Effector memory CD8-positive, alpha-beta T cell (primary cell): Measurements from ENCODE around the gene RBFOX1.

ENCODE experiments used
- ATAC-seq: fragments of 150-1000 bp; cut with Tn5 transposase; replicated peaks from 2 replicates; pipeline ENCODE4 v1.10.0; 2021; ENCODE audit warnings: mild to moderate bottlenecking, moderate library complexity
- DNase-seq, 3 experiments: peaks; one replicate each; pipeline ENCODE4 v3.0.0; 2021
- H3K27ac Mint-ChIP-seq, 2 donors: one replicate each; pipeline ENCODE4 v1.8.0; 2022; ENCODE audit warnings: mild to moderate bottlenecking in 2 of 2, mixed read lengths in 2 of 2, moderate library complexity in 2 of 2
- H3K27me3 Mint-ChIP-seq, 2 donors: one replicate each; pipeline ENCODE4 v1.8.0; 2022; ENCODE audit warnings: mixed read lengths in 2 of 2
- H3K36me3 Mint-ChIP-seq: one replicate; pipeline ENCODE4 v1.8.0; 2022; ENCODE audit warnings: mild to moderate bottlenecking, moderate library complexity, mixed read lengths; ENCODE audit not compliant: insufficient read depth
- H3K4me1 Mint-ChIP-seq, 2 donors: one replicate each; pipeline ENCODE4 v1.8.0; 2022; ENCODE audit warnings: low read depth in 2 of 2, mixed read lengths in 2 of 2
- H3K4me3 Mint-ChIP-seq, 2 donors: one replicate each; pipeline ENCODE4 v1.8.0; 2022; ENCODE audit warnings: mild to moderate bottlenecking in 2 of 2, mixed read lengths in 2 of 2, moderate library complexity in 2 of 2
- H3K9me3 Mint-ChIP-seq, 2 donors: one replicate each; pipeline ENCODE4 v1.8.0; 2022; ENCODE audit warnings: mixed read lengths in 2 of 2

Gene RBFOX1

DNA sequence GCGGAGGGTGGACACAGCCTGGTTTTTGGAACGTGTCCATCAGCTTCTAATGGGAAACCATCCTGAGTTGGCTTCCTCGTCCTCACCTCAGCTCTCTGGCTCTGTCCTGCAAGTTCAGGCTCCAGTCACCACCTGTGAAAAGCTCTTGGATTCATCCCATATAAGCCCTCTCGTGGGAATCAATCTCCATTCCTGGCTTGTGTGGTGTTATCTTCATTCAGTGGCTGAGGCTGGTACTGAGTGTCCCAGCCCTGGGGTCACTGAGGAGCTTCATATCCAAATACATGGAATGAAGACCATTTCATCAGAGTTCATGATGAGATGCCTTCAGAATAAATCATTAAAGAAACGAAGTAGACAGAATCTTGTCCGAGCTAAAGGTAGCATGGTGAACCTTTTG is 189.2 kb downstream of the RBFOX1 start:
- Mint-ChIP-seq H3K4me1 (no peaks in the 10 kb centered on the region), H3K9me3 (peaks cover 5 to 8% of the 10 kb centered on the region in 2 donors), H3K27me3 (no peaks in the 10 kb centered on the region), H3K27ac (no peak overlapping the region), H3K4me3 (no peak overlapping the region), H3K36me3 (no peaks in the 10 kb centered on the region)
- no peak for DNase-seq
- no peak for ATAC-seq

DNA sequence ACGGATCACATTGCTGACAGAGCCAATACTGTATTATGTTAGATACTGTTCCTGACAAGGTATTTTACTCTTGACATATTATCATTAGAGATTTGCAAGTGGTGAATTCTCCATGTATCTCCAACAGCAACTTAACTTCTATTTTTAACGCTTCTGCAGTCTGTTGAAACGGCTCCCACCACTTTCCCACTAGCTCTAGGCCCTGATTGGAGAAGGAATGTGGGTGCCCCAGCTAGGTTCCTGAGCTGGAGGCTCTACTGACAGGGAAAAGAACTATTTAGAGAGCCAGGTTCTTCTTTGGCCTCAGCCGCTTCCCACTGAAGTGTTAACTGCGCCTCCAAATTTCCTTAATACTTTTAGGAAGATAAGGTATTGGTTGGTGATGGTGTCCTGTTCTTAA is 191.8 kb downstream of the RBFOX1 start:
- Mint-ChIP-seq H3K4me1 (no peaks in the 10 kb centered on the region), H3K9me3 (peaks cover 5 to 8% of the 10 kb centered on the region in 2 donors), H3K36me3 (no peaks in the 10 kb centered on the region), H3K4me3 (no peak overlapping the region), H3K27me3 (no peaks in the 10 kb centered on the region), H3K27ac (no peak overlapping the region)
- DNase-seq (no peak), ATAC-seq (no peak)

DNA sequence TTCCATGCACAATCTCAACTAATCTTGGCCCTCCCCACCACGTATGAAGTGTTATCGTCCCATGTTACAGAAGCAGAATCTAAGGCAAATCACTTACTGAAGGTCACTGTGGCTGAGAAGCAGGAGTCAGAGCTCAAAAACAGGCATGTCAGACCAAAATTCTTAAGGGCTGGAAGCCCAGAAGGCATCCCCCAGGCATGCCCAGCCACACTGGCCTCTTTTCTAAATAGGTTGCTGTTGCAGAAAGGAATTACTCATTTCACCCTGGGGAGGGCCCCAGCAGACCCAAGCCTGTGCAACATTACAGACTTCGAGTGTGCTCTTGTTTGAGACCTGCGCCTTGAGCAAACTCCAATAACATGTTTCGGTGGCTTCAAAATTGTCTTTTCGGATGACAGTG is 194.1 kb downstream of the RBFOX1 start:
- Mint-ChIP-seq H3K27me3 (no peaks in the 10 kb centered on the region), H3K4me3 (no peak overlapping the region), H3K9me3 (peaks cover 0 to 3% of the 10 kb centered on the region in 2 donors), H3K36me3 (no peaks in the 10 kb centered on the region), H3K27ac (no peak overlapping the region), H3K4me1 (no peaks in the 10 kb centered on the region)
- DNase-seq: no peak
- ATAC-seq: no peak

DNA sequence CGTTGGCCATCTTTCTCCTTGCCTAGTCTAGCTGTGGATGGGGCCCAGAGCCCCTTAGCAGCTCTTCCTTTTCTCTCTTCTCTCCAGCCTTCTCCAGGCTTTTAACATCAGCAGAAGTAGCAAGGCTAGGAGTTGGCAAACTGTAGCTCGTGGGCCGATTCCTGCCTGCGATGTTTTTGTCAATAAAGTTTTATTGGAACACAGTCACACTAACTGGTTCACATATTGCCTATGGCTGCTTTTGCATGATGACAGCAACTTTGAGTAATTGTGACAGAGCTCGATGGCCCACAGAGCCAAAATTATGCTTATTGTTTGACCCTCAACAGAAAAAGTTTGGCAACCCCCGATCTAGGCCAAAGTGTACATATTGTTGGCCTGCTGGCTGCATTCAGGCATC is 199.9 kb downstream of the RBFOX1 start:
- ATAC-seq (no peak), DNase-seq (no peak)
- Mint-ChIP-seq H3K27me3 (no peaks in the 10 kb centered on the region), H3K4me1 (no peaks in the 10 kb centered on the region), H3K4me3 (no peak overlapping the region), H3K36me3 (no peaks in the 10 kb centered on the region), H3K9me3 (peaks cover 3 to 16% of the 10 kb centered on the region in 2 donors), H3K27ac (no peak overlapping the region)

DNA sequence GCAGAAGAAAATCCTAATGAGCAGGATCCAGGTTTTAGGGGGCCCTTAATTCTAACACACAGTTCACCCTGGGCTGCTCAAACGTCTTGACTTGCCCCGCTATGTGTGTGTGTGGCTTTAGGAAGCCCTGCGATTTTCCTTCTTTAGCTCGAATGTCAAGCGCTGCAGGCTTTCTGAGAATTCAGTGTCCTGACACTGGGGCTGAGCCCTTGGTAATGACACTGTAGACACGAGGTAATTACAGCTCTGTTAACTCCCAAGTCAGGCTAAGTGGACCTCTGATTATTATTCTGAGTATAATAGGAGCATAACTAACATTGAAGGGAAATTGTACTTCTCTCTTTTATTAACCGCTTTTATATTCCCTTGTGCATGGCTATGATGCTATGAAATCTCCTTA is 202.1 kb downstream of the RBFOX1 start:
- DNase-seq: no peak
- ATAC-seq: no peak
- Mint-ChIP-seq H3K4me1 (no peaks in the 10 kb centered on the region), H3K27ac (no peak overlapping the region), H3K4me3 (no peak overlapping the region), H3K27me3 (no peaks in the 10 kb centered on the region), H3K36me3 (no peaks in the 10 kb centered on the region), H3K9me3 (peaks cover 7 to 26% of the 10 kb centered on the region in 2 donors)

DNA sequence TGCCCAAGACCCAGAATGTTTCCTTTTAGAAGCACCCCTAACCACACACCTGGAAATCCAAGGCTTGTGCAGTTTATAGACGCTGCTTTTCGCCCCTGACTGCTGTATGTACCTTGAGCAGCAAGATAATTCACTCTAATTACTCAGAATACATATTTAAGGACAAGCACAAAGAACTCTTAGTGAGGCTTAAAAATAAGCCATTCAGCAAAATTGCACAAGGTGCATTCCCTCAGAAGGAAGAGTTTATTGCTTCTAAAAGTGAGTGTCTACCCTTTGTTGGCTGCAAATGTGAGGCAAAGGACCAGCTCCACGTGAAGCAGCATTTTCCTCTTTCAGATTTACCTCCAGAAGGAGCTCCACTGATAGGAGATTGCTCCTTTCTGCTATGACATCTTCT is 208.4 kb downstream of the RBFOX1 start:
- Mint-ChIP-seq H3K4me1 (no peaks in the 10 kb centered on the region), H3K27me3 (no peaks in the 10 kb centered on the region), H3K4me3 (no peak overlapping the region), H3K27ac (no peak overlapping the region), H3K36me3 (no peaks in the 10 kb centered on the region), H3K9me3 (peaks cover 13 to 27% of the 10 kb centered on the region in 2 donors)
- DNase-seq (no peak), ATAC-seq (no peak)

DNA sequence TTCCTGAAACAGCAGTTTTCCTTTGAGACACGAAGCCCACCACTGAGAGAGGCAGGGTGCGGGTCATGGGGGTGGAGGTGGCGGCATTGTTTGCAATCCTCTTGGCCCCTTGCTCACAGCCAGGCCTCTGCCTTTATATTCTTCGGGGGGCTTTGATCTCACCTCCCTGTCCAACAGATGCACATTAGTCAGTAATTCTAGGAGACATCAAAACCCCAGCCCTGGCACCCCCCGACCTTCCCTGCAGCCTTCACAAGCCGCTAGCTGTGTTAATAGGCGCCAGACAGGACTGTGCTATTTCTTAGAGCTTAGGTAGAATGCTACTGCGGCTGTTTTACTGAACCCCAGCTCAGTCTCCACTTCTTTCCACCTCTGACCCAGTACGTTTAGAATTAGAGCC is 212.6 kb downstream of the RBFOX1 start:
- H3K27ac Mint-ChIP-seq: no peak overlapping the region
- DNase-seq (no peak), ATAC-seq (no peak)
- H3K36me3 Mint-ChIP-seq: no peaks in the 10 kb centered on the region
- H3K4me1 Mint-ChIP-seq: no peaks in the 10 kb centered on the region
- H3K9me3 Mint-ChIP-seq: peaks cover 15 to 17% of the 10 kb centered on the region in 2 donors
- no peak overlapping the region for H3K4me3 Mint-ChIP-seq
- H3K27me3 Mint-ChIP-seq: no peaks in the 10 kb centered on the region

DNA sequence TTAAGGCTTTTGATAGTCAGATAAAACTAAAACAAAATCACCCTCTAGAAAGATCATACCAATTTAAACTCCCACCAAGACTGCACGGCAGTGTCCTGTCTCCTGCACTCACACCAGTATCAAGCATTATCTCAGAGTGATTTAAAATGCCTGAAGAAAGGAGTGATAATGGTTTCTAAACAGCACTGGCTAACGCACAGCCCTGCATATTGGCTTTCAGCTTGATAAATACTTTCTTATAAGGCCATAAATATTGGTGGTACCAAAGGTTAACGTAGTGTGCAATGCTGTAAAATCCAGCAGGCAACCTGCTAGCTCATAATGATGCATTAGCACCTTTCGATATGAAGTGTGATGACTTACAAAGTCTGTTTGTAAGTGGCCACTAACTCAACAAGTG is 214.3 kb downstream of the RBFOX1 start:
- no peaks in the 10 kb centered on the region for H3K36me3 Mint-ChIP-seq

DNA sequence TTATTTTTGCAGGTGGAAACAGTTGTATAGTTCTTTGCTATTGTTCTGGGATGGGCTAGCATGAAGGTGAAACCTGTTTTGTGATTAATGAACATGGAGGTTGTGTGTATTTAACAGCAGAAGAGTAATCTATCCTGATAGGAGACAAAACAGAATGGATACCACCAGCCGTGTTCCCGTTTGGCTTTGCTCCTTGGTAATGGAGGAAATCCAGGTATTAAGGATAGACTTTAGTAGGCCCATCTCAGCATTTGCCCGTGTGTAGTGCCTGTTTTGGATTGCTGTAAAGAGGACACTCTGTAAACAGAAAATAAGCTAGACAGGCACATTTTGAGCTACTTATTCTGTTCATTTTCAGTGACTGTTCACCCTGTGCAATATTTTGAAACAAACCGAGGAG is 215.1 kb downstream of the RBFOX1 start:
- Mint-ChIP-seq H3K9me3 (peaks cover 10 to 16% of the 10 kb centered on the region in 2 donors), H3K4me3 (no peak overlapping the region), H3K27me3 (no peaks in the 10 kb centered on the region), H3K27ac (no peak overlapping the region), H3K36me3 (no peaks in the 10 kb centered on the region), H3K4me1 (no peaks in the 10 kb centered on the region)
- DNase-seq: no peak
- ATAC-seq: no peak

More for the DNA sequence above, 214.3 kb downstream of the RBFOX1 start:
- no peak for ATAC-seq
- Mint-ChIP-seq H3K9me3 (peaks cover 15% of the 10 kb centered on the region in 2 donors), H3K4me3 (no peak overlapping the region), H3K27me3 (no peaks in the 10 kb centered on the region), H3K27ac (no peak overlapping the region), H3K4me1 (no peaks in the 10 kb centered on the region)
- no peak for DNase-seq

DNA sequence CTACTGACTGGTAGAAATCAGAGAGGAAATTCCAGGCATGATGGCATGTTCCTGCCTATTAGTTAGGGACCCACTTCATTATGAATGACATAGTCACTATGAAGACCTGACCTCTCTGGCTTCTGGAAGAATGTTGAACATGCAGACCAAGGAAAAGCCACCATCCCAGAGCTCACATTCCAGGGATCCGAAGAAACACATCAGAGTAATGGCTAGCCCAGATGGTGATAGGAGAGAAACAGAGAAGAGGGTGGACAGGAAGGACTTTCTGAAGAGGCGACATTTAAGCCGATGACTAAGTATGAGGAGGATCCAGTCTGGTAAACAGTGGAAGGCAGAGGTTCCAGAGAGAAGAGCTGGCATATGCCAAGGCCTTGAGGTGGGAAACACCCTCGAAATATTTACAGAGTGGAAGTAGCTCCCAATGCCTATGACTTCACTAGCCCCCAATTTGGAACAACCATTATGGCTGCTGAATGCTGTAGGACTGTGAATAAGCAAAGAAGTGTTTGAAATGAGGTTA is 216.2 kb downstream of the RBFOX1 start:
- H3K36me3 Mint-ChIP-seq: no peaks in the 10 kb centered on the region
- ATAC-seq (no peak), DNase-seq (no peak)
- H3K27ac Mint-ChIP-seq: no peak overlapping the region
- H3K4me1 Mint-ChIP-seq: no peaks in the 10 kb centered on the region
- peaks cover 15 to 21% of the 10 kb centered on the region in 2 donors for H3K9me3 Mint-ChIP-seq
- no peaks in the 10 kb centered on the region for H3K27me3 Mint-ChIP-seq
- H3K4me3 Mint-ChIP-seq: no peak overlapping the region

DNA sequence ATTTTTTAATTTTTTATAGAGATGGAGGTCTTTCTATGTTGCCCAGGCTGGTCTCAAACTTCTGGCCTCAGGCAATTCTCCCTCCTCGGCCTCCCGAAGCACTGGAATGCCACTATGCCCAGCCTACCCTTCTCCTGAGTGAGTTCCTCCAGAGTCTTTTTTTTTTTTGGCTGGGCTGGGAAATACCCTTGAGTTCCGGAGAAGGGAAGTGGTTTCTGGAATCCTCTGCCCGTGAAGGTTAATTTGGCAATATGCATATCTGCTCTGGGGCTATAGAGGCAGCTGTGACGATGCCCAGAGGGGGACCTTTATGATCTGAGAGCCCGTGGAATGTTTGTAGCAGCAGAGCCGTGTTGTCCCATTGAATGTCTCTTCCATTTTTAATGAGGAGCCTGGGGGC is 217.5 kb downstream of the RBFOX1 start:
- DNase-seq (no peak), ATAC-seq (no peak)
- H3K27ac Mint-ChIP-seq: no peak overlapping the region
- H3K27me3 Mint-ChIP-seq: no peaks in the 10 kb centered on the region
- peaks cover 15 to 27% of the 10 kb centered on the region in 2 donors for H3K9me3 Mint-ChIP-seq
- H3K36me3 Mint-ChIP-seq: no peaks in the 10 kb centered on the region
- no peaks in the 10 kb centered on the region for H3K4me1 Mint-ChIP-seq
- no peak overlapping the region for H3K4me3 Mint-ChIP-seq

DNA sequence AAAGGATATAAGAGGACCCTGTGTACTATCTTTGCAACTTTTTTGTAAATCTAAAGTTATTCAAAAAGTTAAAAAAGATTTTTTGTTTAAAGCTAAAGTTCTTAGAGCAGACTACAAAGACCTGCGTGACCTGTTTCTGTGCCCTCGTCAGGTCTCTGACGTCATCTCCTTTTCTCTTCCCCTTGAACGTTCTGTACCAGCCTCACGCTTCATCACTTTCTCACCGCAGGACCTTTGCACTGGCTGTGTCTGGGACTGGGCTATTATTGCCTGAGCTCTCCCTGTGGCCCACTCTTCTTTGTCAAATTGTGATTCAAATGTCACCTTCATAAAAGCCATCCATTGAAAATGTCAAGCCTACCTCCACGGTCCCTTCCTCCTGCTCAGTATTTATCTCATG is 222.8 kb downstream of the RBFOX1 start:
- Mint-ChIP-seq H3K36me3 (no peaks in the 10 kb centered on the region), H3K4me1 (no peaks in the 10 kb centered on the region), H3K27ac (no peak overlapping the region), H3K4me3 (no peak overlapping the region), H3K27me3 (no peaks in the 10 kb centered on the region), H3K9me3 (peaks cover 10 to 29% of the 10 kb centered on the region in 2 donors)
- ATAC-seq (no peak), DNase-seq (no peak)

DNA sequence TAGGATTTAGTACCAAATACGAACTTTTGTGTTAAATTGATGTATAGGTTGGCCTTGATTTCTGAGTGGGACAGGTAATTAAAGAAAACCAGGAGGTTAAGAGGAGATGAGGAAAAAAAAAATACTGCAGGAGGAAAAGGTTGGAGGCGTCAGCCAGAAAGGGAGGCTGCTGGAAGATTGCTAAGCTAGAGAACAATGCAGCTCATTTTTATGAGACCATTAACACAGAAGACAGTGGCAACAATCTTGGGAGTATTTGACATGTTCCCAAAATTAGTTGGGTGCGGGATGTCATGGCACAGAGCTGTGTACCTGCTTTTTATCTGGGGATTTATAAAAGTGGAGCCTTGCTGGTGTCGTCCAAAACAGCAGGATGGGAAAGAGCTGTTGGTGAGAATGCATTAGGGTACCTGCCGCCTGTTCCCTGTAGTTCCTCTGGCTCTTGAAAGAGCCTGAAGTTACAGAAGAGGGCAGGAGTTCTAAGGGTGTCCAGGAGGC is 229.3 kb downstream of the RBFOX1 start:
- no peaks in the 10 kb centered on the region for H3K4me1 Mint-ChIP-seq
- no peaks in the 10 kb centered on the region for H3K36me3 Mint-ChIP-seq

DNA sequence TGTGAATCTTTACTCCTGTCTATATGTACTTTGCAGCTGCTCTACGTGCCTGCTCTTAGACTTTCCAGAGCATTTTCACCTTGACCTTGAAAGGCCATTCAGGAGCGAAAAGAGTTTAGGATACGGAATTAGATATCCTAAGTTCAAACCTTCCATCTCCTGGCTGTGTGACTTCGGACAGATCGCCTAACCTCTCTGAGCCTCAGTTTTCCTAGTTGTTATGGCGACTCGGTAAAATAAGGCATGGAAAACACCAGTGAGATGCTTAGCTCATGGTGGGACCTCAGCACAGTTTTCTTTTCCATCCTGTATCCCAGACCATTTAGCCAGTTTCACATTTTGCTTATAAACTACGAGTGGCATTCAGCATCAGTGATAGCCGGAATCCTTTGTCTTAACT is 233.7 kb downstream of the RBFOX1 start:
- Mint-ChIP-seq H3K9me3 (peaks cover 7 to 13% of the 10 kb centered on the region in 2 donors), H3K4me3 (no peak overlapping the region), H3K27ac (no peak overlapping the region), H3K36me3 (no peaks in the 10 kb centered on the region), H3K4me1 (no peaks in the 10 kb centered on the region), H3K27me3 (no peaks in the 10 kb centered on the region)
- DNase-seq (no peak), ATAC-seq (no peak)

More for the DNA sequence above, 229.3 kb downstream of the RBFOX1 start:
- H3K27me3 Mint-ChIP-seq: no peaks in the 10 kb centered on the region
- DNase-seq: no peak
- H3K9me3 Mint-ChIP-seq: peaks cover 0 to 5% of the 10 kb centered on the region in 2 donors
- H3K27ac Mint-ChIP-seq: no peak overlapping the region
- H3K4me3 Mint-ChIP-seq: no peak overlapping the region
- no peak for ATAC-seq

DNA sequence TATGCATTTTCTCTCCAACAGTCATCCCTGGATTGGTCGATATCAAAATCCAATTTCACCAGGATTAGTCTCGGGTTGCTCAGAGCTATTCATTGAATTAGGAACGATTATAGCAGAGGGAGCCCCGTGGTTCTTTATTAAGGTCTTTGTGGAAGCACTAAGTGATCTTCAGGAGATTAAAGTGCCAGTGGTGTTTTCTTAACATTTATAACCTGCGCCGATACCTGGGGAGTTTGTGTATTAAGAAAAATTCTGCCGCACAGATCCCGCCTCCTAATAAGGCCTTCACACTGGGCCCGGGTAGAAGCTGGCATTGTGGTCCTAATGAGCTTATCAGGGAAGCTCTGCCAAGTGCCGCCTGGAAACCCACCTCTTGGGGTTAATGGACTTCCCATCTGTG is 238.7 kb downstream of the RBFOX1 start:
- H3K27ac Mint-ChIP-seq: no peak overlapping the region
- peaks cover 7% of the 10 kb centered on the region in 2 donors for H3K9me3 Mint-ChIP-seq
- ATAC-seq (no peak), DNase-seq (no peak)
- no peaks in the 10 kb centered on the region for H3K4me1 Mint-ChIP-seq
- no peaks in the 10 kb centered on the region for H3K27me3 Mint-ChIP-seq
- H3K4me3 Mint-ChIP-seq: no peak overlapping the region
- no peaks in the 10 kb centered on the region for H3K36me3 Mint-ChIP-seq
